GM12878 (cell line): ENCODE data around the gene PSME3IP1.

Experiments
- CEBPB ChIP-seq, 2 experiments: fragments of 150-350 bp in 1 of 2; IDR thresholded peaks; 2 replicates each; pipeline ENCODE4 v1.6.1; 2012 to 2014; ENCODE audit warnings: low read depth in 2 of 2, low read length in 2 of 2, borderline replicate concordance in 1 of 2, inconsistent platforms in 1 of 2
- EP300 ChIP-seq, 2 experiments: fragments of 150-350 bp in 1 of 2; IDR thresholded peaks; 2 replicates each; pipeline ENCODE4 v1.6.1; 2011 to 2012; ENCODE audit warnings: low read depth in 2 of 2, low read length in 2 of 2, borderline replicate concordance in 1 of 2, improper control_type of control experiment in 1 of 2, inconsistent platforms in 1 of 2; ENCODE audit not compliant: control insufficient read depth in 1 of 2
- POLR2A ChIP-seq: IDR thresholded peaks from 2 replicates; pipeline ENCODE4 v1.6.1; 2011; ENCODE audit warnings: low read depth, mild to moderate bottlenecking, low read length
- RAD21 ChIP-seq: IDR thresholded peaks from 2 replicates; pipeline ENCODE4 v1.6.1; 2011; ENCODE audit warnings: mild to moderate bottlenecking, low read depth, low read length, moderate library complexity; ENCODE audit not compliant: insufficient read depth
- TBL1XR1 ChIP-seq: IDR thresholded peaks from 2 replicates; pipeline ENCODE4 v1.6.1; 2012; ENCODE audit warnings: low read depth, low read length, improper control_type of control experiment
- TF ChIP-seq, protein P1 (sequence below), 3 experiments: IDR thresholded peaks in 2 of 3; conservative IDR thresholded peaks in 1 of 3; 2 replicates each; pipeline ENCODE4 v1.5.1; 2011; ENCODE audit warnings: low read depth in 3 of 3, low read length in 3 of 3, mild to moderate bottlenecking in 3 of 3, control low read depth in 2 of 3, moderate library complexity in 2 of 3, inconsistent platforms in 1 of 3, mixed read lengths in 1 of 3; ENCODE audit not compliant: control insufficient read depth in 2 of 3, insufficient read depth in 1 of 3; ENCODE audit errors: extremely low read depth in 1 of 3

DNA sequence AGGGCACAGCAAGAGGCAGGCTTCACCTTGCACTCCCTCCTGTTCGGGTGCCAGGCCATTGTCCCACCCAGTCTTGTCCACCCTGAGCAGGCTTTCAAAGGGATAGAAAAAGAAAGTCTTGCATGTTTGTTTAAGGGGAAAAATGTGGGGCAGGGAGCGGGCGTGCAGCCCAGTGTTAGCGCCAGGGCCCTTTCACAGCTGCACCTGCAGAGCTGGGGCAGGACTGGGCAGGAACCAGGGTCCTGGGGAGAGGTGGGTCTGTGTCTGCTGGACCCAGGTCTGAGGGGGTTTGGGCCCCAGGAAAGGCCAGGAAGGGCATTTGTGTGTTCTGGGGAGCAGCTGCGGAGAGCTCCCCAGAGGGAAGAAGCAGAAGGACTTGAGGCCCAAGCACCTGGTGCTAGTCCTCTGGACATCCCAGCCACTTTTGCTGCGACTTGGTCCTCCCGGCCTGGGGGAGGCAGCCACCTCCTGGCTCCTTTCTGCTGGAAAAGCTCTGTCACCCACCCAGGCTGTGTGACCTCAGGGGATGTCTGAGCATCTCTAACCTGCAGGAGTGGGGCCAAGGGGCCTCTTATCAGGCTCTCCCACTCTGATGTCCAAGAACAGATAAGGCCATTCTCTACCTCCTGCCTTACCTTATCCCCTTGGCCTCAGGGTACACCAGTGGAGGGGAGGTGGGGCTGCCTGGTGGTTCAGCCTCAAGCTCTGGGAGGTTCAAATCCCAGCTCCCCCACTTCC lies 44.7 kb downstream of the PSME3IP1 start:
- no peak for TF ChIP-seq TBL1XR1
- TF ChIP-seq EP300 (IDR thresholded peaks at IDR 0.05; ENCODE audit: borderline replicate concordance in 1 of 2, control insufficient read depth in 1 of 2, low read depth in 2 of 2, low read length in 2 of 2): no peak
- TF ChIP-seq, protein P1, sequence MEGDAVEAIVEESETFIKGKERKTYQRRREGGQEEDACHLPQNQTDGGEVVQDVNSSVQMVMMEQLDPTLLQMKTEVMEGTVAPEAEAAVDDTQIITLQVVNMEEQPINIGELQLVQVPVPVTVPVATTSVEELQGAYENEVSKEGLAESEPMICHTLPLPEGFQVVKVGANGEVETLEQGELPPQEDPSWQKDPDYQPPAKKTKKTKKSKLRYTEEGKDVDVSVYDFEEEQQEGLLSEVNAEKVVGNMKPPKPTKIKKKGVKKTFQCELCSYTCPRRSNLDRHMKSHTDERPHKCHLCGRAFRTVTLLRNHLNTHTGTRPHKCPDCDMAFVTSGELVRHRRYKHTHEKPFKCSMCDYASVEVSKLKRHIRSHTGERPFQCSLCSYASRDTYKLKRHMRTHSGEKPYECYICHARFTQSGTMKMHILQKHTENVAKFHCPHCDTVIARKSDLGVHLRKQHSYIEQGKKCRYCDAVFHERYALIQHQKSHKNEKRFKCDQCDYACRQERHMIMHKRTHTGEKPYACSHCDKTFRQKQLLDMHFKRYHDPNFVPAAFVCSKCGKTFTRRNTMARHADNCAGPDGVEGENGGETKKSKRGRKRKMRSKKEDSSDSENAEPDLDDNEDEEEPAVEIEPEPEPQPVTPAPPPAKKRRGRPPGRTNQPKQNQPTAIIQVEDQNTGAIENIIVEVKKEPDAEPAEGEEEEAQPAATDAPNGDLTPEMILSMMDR (IDR thresholded peaks at IDR 0.05 in 2 of 3, conservative IDR thresholded peaks at IDR 0.05 in 1 of 3; ENCODE audit: control insufficient read depth in 2 of 3, extremely low read depth in 1 of 3, insufficient read depth in 1 of 3, low read depth in 3 of 3, low read length in 3 of 3): no peak
- no peak for TF ChIP-seq CEBPB (IDR thresholded peaks at IDR 0.05; ENCODE audit: borderline replicate concordance in 1 of 2, low read depth in 2 of 2, low read length in 2 of 2)
- TF ChIP-seq POLR2A: no peak
- TF ChIP-seq RAD21: no peak
